H54 (cell line): Measurements from ENCODE around the gene SPRR2B.
"Not testable (repeated sequence)": the region's sequence is repeated elsewhere in the genome, so short reads cannot be mapped to it uniquely, and the experiment has no call there.

Experiments
- DNase-seq: peaks from one replicate; pipeline ENCODE4 v3.0.0; 2011; ENCODE audit warnings: low spot score, mixed read lengths; ENCODE audit not compliant: insufficient read length
- FAIRE-seq: peaks from 3 replicates; lab custom pipeline; 2011; peaks lifted over from hg19 to GRCh38; lab: Jason Lieb, UNC
- POLR2A ChIP-seq: IDR thresholded peaks from 2 replicates; pipeline ENCODE4 v1.6.1; 2011; ENCODE audit warnings: low read depth, mild to moderate bottlenecking, low read length

SPRR2B gene

DNA sequence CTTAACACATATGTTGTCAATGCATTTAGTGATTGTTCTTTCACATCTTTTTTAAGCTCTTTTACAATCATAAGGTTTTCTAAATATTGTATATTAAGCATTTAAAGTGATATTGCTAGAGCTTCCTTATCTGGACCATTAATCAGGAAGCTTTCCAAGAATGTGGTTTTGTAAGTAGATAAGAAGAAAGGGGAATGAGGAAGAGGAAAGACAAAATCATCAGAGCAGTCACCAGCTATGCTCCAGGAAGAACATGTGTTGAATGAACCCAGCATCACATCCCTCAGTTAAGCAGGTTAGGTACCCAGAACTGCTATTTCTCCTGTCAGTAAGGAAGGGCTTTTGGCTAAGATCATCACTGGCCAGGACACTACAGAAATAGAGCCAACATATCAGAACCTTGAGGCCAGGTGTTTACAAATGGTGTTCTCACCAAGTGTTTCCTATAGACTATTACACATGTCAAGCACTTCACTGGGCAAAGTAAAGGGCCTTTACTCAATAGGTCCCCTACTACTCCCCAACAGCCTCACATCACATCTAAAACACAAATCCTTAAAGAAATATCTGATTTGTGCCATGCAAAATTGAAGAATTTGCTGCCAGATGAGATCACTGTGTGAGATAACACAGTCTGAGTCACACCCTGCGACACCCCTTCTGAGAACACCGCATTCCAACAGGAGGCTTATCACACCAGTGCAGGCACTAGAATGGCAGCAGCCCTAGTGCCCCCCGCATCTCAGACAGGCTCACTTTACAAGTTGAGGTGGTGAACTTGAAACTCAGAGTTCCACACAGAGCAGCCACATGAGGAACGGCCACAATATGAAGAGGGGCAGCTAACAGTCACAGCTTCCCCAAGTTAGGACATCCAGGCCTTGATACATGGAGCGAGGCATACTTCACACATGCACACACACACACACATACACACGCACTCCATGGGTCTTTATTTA lies 12.3 kb downstream of the SPRR2B start:
- DNase-seq (no peak), FAIRE-seq (no peak)
- no peak for TF ChIP-seq POLR2A

DNA sequence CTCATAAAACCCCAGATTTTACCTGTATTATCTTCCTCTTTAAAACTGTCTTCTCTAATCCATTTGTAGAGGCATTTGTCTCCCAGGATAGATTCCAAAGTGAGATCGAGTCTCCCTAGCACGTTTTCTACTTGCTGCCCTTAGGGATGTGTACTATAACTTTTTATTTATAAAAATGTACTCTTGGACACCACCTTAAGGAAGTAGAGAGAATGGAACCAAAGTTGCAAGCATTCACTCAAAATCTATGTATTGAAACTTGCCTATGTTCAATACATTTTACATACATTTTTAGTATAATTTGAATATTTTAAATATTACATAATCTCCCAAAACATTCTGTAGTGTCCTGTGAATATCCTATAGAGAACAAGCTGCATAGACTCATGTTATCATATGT lies 13.3 kb downstream of the SPRR2B start:
- FAIRE-seq, result no peak
- no peak for TF ChIP-seq POLR2A
- DNase-seq, result no peak

DNA sequence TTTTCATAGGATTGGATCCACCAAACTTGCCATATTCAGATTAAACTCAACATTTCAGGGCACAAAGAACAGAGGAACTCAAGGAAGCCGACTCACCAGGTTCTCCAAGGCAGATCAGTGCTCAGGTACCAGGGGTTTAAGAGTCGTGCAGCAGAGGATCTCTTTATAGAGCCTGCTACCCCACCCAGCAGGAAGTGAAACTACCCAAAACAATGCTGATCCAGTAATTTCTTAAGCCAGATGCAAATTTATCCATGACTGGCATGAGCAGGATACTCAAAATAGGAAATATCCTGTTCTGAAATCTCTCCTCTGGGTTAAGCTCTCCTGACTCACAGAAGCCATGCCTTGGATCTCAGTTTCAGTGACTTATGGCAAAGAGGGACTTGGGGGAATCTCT lies 14.0 kb downstream of the SPRR2B start, which contains the start of gene SPRR2A:
TSS of gene SPRR2A (minus strand) at position 138 of the 400 bp plus-strand sequence. CDS start 777 bp downstream, outside the sequence.
- TF ChIP-seq POLR2A, result no peak
- DNase-seq (no peak), FAIRE-seq (no peak)

DNA sequence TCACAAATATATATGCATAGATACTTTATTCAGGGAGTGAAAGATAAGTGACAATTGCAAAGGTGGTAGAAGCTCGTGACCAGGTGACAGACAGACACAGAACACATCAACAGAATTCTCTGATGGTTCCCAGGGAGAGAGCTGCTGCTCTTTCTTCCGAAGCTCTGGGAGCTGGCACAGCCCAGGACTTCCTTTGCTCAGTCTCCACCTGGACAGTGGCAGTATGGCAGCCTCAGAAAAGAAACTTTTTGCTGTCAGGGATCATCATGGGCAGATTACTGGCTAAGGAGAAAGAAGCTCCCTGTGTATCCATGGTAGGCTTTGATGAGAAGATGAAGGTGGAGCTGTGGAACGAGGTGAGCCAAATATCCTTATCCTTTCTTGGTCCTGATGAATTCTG lies 15.3 kb downstream of the SPRR2B start:
- DNase-seq, FAIRE-seq: not testable (repeated sequence)

DNA sequence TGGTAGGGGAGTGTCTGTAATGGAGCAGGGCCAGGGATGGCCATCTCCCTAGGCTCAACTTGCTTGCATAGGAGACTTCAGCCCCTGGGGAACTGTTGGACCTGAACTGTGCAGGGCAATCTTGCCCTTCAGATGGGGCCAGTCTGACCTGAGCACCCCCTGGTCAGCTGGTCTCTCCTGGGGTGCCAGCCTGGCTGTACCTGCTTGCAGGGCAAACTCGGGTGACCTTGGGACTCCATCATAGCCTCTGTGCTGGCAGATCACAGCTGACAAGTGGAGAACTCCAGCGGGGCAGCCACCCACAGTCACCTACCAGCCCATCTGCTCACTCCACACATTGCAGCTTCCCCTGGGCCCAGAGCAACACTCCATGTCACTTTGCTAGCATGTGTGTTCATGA lies 22.2 kb downstream of the SPRR2B start:
- no peak for DNase-seq
- no peak for TF ChIP-seq POLR2A
- FAIRE-seq, result no peak

DNA sequence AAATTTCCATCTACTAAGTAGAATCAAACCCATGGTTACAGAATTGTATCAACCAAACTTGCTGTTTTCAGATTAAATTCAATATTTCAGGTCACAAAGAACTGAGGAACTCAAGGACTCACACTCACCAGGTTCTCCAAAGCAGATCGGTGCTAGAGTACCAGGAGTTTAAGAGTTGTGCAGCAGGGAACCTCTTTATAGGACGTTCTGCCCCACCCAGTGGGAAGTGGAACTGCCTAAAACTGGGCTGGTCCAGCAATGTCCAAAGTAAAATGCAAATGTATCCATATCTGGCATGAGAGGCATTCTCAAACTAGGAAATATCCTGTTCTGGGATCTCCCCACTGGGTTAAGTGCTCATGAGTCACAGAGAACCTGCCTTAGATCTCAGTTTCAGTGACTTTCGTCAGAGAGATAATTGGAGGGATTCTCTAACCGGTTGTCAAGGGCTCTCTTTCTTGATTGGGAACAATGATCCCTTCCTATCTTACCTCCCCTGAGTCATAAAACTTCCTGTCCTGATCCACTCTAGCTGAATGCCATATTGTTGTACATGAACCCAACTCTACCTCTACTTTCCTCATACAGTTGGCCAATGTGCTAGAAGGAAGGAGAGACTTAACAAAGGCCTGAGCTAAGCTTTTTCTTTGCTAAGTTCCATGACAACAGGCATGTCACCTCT lies 30.3 kb downstream of the SPRR2B start, which contains the start of gene SPRR2D:
TSS of gene SPRR2D (minus strand) at position 171 of the 682 bp plus-strand sequence. CDS start 774 bp downstream, outside the sequence.
- no peak for TF ChIP-seq POLR2A
- DNase-seq, result no peak
- FAIRE-seq, result no peak

DNA sequence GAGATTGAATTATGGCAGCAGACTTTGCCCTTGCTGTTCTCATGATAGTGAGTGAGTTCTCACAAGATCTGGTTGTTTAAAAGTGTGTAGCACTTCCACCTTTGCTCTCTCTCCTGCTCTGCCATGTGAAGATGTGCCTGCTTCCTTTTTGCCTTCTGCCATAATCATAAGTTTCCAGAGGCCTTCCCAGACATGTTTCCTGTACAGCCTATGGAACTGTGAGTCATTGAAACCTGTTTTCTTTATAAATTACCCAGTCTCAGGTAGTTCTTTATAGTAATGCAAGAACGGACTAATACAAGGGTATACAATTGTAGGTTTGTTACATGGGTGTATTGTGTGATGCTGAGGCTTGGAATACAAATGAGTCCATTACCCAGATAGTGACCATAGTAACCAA lies 36.2 kb downstream of the SPRR2B start:
- FAIRE-seq (no peak), DNase-seq (no peak)
- TF ChIP-seq POLR2A, result no peak

DNA sequence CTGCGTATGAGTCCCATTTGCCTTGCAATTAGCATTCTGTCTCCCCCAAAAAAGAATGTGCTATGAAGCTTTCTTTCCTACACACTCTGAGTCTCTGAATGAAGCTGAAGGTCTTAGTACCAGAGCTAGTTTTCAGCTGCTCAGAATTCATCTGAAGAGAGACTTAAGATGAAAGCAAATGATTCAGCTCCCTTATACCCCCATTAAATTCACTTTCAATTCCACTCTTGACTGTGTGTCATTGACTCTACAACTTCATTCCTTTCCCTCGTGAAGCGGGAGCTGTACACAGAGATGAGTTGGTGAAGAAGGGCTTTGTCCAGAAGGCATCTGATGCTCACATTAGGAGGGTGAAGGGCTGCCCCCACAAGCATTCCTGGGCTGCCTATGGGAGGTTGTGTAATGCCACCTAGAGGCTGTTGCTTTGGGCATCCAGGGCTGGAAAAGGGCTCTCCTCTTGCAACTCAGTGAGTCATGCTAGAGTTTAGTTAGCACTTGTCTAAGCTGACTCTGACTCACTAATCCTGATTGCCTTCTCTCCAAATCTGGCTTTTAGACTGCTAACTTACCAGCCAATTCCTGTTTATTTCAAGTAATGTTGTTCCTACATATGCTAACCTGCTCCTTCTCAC lies 38.6 kb downstream of the SPRR2B start:
- FAIRE-seq (peak; percentile 15), DNase-seq (peak; percentile 21)
- TF ChIP-seq POLR2A, result no peak

DNA sequence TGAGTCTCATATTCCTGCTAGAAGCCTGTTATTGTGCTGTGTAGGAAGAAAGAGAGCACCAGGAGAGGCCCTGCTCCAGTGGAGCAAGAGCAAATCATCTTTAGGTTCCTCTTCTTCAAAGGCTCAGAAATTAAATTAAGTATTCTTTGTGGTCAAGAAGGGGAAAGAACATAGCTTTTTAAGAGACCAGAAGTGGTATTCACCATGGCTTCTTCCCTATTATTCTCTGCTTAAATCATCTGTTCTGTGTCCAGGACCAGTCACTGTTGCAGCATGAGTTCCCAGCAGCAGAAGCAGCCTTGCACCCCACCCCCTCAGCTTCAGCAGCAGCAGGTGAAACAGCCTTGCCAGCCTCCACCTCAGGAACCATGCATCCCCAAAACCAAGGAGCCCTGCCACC lies 39.3 kb downstream of the SPRR2B start:
- no peak for TF ChIP-seq POLR2A
- DNase-seq, result no peak

DNA sequence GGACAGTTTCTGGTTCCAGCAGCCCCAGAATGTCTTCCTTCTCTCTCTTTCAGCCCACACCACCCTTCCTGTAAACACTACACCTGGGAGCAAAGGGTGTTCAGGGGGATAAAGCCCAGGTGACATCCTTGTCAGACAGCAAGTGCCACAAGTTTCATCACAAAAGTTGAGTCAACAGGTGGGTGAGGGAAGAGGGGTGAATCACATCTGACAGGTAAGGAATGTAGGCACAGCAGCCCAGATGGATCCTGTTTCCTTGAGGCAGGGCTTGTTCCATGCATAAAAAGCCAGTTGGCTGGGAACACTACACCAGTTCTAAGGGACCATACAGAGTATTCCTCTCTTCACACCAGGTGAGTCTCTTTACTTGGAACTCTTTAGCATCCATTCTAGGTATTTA lies 40.5 kb downstream of the SPRR2B start, which contains the start of gene SPRR1B:
TSS of gene SPRR1B (plus strand) at position 309 of the 400 bp plus-strand sequence. CDS start 1,143 bp downstream, outside the sequence.
- no peak for DNase-seq
- TF ChIP-seq POLR2A, result no peak

More for the DNA sequence above, 39.3 kb downstream of the SPRR2B start:
- FAIRE-seq, result no peak

DNA sequence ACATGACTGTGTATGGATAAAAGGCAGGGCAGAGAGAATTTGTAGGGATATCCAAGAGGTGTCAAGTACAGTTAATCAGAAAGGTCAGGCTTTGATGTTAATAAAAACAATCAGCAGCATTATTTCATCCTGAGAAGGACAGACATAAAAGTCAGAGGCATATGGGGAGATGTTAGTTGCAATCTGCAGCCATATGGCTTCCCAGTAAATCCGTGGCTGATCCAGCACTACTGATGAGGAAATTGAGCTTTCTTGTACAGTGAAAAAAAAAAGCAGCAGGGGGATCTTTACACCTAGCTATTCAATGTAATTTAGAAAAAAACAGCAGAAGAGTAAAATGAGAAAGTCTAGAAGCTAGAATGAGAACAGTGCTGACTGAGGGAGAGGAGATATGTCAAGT lies 42.6 kb downstream of the SPRR2B start:
- DNase-seq (no peak), FAIRE-seq (no peak)
- no peak for TF ChIP-seq POLR2A

More for the DNA sequence above, 40.5 kb downstream of the SPRR2B start, which contains the start of gene SPRR1B:
- FAIRE-seq, result no peak

DNA sequence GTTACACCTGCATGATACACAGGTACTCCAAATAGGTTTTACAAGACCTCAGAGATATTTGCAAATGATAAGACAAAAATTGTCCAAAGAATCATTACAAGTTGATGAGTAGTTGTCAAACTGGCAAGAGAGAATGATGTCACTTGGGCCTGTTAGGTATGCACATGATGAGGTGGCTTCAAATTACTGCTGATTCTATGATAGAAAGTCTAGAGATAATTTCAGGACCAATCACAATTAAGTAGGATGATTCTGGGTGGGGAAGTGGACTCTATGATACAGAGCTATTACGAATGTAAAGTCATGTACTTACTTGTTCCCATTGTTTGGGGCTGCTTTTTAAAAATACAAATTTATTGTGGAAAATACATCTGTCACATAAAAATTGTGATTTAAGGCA lies 45.6 kb downstream of the SPRR2B start:
- no peak for FAIRE-seq

DNA sequence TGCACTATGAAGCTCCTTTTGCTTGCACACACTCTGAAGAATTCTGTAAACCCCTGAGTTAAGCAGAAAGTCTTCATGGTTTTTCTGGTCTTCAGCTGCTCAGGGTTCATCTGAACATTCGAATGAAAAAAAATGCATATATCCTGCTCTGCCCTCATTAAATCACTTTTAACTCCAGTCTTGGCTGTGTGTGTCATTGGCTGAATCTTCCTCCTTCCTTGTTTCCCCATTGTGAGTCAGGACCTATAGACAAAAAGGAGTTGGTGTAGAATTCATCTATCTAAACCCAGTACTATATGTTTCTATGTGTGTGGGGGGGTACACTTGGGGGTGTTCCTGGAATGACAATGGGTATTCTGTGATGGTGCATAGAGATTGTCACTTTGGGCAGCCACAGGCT lies 47.0 kb downstream of the SPRR2B start:
- FAIRE-seq (no peak), DNase-seq (no peak)
- no peak for TF ChIP-seq POLR2A

More for the DNA sequence above, 45.6 kb downstream of the SPRR2B start:
- DNase-seq, result no peak
- TF ChIP-seq POLR2A, result no peak
